Measurements from ENCODE around the gene OPN3. TPM values are rescaled to one million over a fixed set of nuclear protein-coding genes. Genes with fewer than 3 reads are reported as not detected.
"Not testable (repeated sequence)": the region's sequence is repeated elsewhere in the genome, so short reads cannot be mapped to it uniquely, and the experiment has no call there.

OPN3 gene
- total RNA-seq, 4 donors from 2014 or later, result 3.5 to 13.9 (median 4.8) TPM

- H3K4me1 ChIP-seq, result no peaks in the 10 kb centered on the region
- no peak for TF ChIP-seq EP300 (IDR thresholded peaks at IDR 0.05)
- TF ChIP-seq POLR2A (IDR thresholded peaks at IDR 0.05), result no peak
- no peak for TF ChIP-seq POLR2AphosphoS5 (IDR thresholded peaks at IDR 0.05)
- TF ChIP-seq CTCF (IDR thresholded peaks at IDR 0.05), result no peak
- ATAC-seq, result no peak
- H3K4me3 ChIP-seq, result no peak overlapping the region
- H3K27me3 ChIP-seq, result peaks cover 9% of the 10 kb centered on the region
- 100% methylated on average over 1 of the region's 1 CpG; no CpG with 5 or more reads in 1 of the 2 donors for WGBS, 2 donors (ENCODE audit: low coverage in 1 of 2)
- no peak overlapping the region for H3K27ac ChIP-seq
- H3K9me3 ChIP-seq, result no peaks in the 10 kb centered on the region
- H3K36me3 ChIP-seq, result no peaks in the 10 kb centered on the region
These were observed 34.7 kb upstream of the OPN3 start for GRCh38 chr1:241674805-241675384.

- Histone ChIP-seq H3K4me3 (no peak overlapping the region), H3K27me3 (peaks cover 9% of the 10 kb centered on the region), H3K9me3 (no peaks in the 10 kb centered on the region), H3K36me3 (no peaks in the 10 kb centered on the region), H3K4me1 (no peaks in the 10 kb centered on the region), H3K27ac (no peak overlapping the region)
- WGBS, 2 donors (ENCODE audit: low coverage in 1 of 2), result 57 to 64% methylated on average over 1 of the region's 1 CpG
- TF ChIP-seq CTCF (IDR thresholded peaks at IDR 0.05) (no peak), EP300 (IDR thresholded peaks at IDR 0.05) (no peak), POLR2A (IDR thresholded peaks at IDR 0.05) (no peak), POLR2AphosphoS5 (IDR thresholded peaks at IDR 0.05) (no peak)
- no peak for ATAC-seq
These were observed 32.1 kb upstream of the OPN3 start for GRCh38 chr1:241672301-241672700.

GRCh38 chr1:241666419-241666818, 26.2 kb upstream of the OPN3 start:
- H3K4me3 ChIP-seq, result no peak overlapping the region
- no peak overlapping the region for H3K27ac ChIP-seq
- no peaks in the 10 kb centered on the region for H3K36me3 ChIP-seq
- no peak for TF ChIP-seq EP300 (IDR thresholded peaks at IDR 0.05)
- TF ChIP-seq CTCF (IDR thresholded peaks at IDR 0.05), result no peak
- TF ChIP-seq POLR2A (IDR thresholded peaks at IDR 0.05), result no peak
- no peak for TF ChIP-seq POLR2AphosphoS5 (IDR thresholded peaks at IDR 0.05)
- 84 to 94% methylated on average over 3 of the region's 3 CpGs for WGBS, 2 donors (ENCODE audit: low coverage in 1 of 2)
- peaks cover under 1% of the 10 kb centered on the region for H3K27me3 ChIP-seq
- no peaks in the 10 kb centered on the region for H3K9me3 ChIP-seq
- no peak for ATAC-seq
- no peaks in the 10 kb centered on the region for H3K4me1 ChIP-seq

DNA sequence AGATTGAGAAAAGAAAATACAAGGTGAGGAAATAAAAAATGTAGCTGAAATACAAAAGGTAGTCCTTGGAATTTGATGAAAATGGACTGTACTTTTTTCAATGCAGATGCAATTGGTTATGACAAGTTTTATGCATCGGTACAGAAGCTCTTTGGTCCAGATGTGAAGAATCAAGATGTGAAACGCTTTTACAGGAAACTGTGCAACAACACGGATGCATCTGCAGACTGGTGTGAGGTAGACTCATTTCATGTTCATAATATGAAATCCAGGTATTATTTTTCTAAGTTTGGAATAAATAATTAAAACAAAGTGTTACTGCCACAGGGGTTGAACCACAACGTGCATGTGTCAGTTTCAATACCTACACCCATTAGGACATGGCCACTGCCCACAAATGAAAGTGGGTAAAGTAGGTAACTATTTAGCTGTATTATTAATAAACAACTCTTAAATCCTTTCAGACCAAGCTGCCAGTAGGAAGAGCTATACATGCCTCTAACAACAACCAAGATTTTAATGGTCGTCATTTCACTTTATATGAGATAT, 20.3 kb upstream of the OPN3 start:
- no peaks in the 10 kb centered on the region for H3K4me1 ChIP-seq
- no peak overlapping the region for H3K27ac ChIP-seq
- H3K4me3 ChIP-seq, result no peak overlapping the region
- TF ChIP-seq EP300 (IDR thresholded peaks at IDR 0.05) (no peak), POLR2AphosphoS5 (IDR thresholded peaks at IDR 0.05) (no peak), CTCF (IDR thresholded peaks at IDR 0.05) (no peak), POLR2A (IDR thresholded peaks at IDR 0.05) (no peak)
- ATAC-seq, result no peak
- H3K27me3 ChIP-seq, result peaks cover 6% of the 10 kb centered on the region
- 79 to 80% methylated on average over 5 of the region's 5 CpGs for WGBS, 2 donors (ENCODE audit: low coverage in 1 of 2)
- no peaks in the 10 kb centered on the region for H3K9me3 ChIP-seq
- H3K36me3 ChIP-seq, result no peaks in the 10 kb centered on the region

DNA sequence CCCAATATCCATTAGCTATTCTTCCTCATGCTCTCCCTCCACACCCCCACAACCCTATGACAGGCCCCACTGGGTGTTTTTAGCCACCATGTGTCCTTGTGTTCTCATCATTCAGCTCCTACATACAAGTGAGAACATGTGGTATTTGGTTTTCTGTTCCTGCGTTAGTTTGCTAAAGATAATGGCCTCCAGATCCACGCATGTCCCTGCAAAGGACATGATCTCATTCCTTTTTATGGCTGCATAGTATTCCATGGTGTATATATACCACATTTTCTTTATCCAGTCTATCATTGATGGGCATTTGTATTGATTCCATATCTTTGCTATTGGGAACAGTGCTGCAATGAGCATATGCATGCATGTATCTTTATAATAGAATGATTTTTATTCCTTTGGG, 18.8 kb upstream of the OPN3 start:
- 81 to 100% methylated on average over 1 to 2 of the region's 2 CpGs for WGBS, 2 donors (ENCODE audit: low coverage in 1 of 2)
- not testable (repeated sequence) for ATAC-seq

More for the DNA sequence above, 18.8 kb upstream of the OPN3 start:
- not testable (repeated sequence) for H3K36me3 ChIP-seq, H3K4me1 ChIP-seq, H3K9me3 ChIP-seq, H3K27ac ChIP-seq, H3K4me3 ChIP-seq, H3K27me3 ChIP-seq

All from gastroesophageal sphincter (tissue), 4 donors.